ENCODE results near the gene ROR2.

ROR2 gene

DNA sequence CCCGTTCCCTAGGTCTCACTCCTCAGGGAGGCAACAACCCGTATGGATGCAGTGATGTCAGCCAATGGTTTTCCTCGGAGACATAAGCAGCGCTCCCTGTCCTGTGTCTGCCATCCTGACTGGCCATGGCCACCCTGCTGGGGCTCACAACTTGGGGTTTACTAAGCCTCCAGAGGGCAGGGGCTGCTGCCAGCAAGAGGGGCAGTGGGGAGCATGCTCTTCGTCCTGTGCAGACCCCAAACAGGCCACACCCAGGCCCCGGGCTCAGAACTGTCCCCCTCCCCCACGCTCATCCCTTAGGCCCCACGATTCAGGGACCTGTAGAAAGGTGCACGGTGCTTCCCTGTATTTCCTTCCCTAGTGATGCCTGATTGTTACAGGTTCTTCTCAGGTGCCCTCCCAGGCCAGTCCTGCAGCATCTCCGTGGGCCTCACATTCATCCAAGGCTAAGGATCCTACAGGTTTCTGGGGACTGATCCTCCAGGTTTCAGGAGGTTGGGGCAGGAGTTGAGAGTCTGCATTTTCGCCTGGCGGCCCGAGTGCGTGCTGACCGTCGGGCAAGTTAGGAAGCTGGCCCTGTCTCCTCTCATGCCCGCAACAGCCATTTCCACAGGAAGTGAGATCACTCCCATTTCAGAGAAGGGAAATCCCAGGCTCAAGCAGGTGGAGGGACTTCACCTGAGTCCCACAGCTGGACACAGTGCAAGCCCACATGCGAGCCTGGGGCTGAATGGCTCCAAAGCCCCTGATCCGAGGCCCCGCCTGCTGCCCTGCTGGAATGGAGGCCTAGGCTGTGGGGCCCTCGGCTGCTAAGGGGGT lies 217.6 kb downstream of the ROR2 start:
- no peak for DNase-seq

DNA sequence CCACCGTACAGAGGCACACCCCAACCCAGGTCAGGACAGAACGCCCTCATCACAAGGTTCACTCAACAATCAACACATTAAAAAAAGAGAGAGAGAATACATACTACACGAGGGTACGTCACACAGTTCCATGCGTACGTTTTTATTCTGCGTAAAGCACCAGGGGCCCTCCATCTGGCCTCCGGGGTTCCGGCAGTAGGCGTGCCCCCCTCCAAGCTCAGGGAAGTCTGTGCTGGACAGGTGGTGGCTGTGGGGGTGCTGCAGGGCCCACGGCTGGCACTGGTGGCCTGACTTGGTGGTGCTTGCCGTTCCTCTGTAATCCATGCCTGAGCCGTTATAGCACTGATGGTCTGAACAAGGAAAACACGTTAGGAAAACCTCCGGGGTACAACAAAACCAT lies 219.2 kb downstream of the ROR2 start:
- no peak for DNase-seq

DNA sequence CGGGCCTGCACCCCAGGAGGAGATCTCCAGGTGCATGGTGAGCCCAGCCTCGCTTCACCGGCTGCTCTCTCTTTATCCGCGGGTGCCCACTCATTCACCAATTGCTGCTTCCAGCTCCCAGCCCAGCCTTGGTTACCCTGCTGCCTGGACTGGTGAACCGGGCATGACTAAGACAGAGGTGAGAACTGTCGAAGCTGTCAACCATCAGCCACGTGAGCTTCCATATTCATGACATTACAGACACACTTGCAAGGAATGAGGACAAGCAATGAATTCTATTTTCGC lies 220.5 kb downstream of the ROR2 start:
- no peak for DNase-seq

DNA sequence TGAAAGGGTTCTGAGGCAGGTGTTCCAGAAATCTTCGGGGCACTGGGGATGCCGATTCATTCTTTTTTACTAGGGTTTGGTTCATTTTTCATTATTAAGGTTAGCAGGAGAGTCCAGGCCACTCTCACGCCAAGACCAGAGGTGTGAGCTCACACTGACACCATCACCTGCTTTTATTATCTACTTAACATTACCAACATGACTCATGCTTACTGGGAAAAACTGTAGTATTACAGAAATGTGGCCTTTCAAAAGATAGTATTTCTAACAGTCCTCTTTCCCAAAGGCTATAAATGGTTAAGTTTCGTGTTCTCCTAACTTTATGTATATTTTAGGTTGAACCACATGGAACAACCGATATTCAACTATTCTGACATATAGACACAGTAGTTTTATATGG lies 222.1 kb downstream of the ROR2 start:
- no peak for DNase-seq

DNA sequence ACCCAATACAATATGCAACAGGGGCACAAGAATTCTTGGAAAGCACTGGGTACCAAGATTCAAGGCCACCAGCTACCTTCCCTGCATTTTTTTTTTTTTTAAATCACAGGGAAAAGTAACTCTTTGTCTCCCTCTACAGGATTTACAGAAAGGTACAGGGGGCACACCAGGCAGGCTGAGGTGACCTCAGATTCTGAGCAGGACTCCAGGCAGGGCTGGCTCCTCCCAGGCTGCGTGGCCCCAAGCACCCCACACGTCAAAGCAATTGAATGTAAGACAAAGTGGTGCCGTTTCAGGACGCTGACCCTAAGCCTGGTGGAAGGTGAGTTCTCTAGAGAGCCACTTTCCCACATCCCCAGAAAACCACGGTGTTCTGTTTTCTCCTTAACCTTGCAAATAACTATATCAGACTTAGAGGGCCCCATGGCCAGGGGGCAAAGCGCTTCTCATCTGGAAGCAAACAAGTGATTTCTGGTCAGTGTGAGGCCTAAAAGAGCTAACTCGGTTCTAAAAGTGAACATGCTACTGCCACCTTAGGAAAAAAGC lies 222.6 kb downstream of the ROR2 start:
- peak; percentile 60 for DNase-seq

DNA sequence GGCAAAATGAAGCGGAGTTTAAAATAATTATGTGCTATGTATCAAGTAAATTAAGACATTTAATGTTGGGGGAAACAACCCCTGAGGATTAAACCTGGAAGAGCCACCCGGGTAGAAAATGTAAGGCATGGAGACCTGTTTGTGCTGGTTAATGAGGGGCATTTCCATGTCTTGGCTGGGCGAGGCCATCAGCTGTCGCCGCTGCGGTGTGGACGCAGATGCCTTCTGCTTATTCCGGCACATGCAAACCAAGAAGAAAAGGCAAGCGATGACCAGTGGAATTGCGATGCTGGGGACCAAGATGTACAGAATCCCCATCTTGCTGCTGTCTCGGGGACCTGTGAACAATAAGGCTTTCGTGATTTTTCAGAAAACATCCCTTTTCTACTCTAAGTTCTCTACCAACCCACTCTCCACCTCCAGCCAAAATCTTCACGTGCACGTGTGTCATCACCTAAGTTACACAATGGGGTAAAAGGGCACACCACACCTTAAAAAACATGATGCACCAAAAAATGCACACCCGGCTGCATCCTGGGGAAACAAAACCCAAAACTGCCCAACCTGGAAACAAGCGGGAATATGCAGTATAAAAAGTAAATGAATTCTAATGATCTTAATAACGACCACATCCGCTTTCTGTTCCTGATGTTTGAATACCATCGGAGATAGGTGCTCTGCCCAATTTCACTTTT lies 223.5 kb downstream of the ROR2 start:
- no peak for DNase-seq

DNA sequence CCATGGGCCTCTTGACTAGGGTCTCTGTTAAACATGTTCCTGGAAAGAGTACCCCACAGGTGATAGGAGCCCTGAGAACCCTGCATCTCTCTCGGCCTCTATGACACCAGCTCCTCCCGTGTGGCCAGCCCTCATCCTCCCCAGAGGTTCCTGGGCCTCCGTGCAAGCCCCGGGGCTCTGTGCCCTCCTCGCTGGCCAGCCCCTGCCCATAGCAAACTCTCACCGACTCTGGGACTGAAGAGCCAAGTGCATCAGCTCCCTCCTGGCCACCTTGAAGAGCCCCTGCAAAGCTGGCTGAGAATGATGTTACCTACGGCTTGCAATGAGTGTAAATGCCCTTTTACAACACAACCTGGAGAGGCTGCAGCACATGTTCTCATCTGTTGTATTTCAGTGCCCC lies 224.4 kb downstream of the ROR2 start:
- DNase-seq, result no peak

DNA sequence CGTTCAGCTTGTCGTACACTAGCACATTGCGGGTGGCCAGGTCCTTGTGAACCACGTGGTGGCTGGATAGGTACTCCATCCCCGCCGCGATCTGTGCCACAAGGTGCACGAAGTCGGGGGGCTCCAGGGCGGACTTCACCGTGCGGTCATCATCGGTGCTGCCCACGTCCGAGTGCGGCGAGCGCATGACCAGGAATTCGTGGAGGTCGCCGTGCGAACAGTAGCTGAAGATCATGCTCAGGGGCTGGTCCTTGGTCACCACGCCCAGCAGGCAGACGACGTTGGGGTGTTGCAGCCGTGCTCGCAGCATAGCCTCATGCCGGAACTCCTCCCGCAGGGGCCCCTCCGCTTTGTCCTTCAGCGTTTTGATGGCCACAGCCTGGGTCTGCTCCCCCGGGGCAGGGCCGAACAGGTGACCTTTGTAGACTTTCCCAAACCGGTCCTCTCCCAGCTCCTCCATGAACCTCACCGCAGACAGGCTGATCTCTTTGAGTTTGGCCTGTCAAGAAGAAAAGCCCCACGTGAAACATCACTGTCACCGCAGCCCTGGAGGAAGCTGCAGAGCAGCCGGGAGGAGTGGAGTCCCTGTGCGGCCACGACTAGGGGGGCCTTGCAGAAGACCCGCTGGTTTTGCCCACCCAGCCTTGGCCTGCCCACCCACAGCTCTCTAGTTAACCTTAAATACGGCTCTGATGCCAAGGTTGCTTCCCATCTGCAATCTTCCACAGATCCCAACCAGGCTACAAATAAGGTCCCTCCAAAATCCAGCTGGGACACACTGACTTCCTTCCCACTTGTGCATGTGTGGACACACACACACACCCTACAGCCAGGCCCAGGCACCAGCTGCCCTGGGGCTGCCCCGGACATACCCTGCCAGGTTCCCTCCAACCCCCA lies 225.2 kb downstream of the ROR2 start:
- no peak for DNase-seq

DNA sequence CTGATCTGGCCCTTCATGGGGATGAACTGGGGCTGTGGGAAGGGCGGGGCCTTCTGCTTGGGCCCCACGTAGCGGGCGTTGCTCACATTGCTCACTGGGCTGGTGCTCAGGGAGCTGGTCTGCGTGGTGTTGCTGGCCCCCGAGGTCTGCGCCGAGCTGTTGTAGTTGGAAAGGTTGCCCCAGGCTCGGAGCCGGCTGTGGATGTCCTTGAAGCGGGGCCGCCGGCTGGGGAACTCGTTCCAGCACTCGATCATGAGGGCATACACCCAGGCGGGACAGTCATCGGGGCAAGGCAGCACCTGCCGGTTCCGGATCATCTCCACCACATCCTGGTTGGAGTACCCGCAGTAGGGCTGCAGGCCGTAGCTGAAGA lies 226.0 kb downstream of the ROR2 start:
- no peak for DNase-seq

DNA sequence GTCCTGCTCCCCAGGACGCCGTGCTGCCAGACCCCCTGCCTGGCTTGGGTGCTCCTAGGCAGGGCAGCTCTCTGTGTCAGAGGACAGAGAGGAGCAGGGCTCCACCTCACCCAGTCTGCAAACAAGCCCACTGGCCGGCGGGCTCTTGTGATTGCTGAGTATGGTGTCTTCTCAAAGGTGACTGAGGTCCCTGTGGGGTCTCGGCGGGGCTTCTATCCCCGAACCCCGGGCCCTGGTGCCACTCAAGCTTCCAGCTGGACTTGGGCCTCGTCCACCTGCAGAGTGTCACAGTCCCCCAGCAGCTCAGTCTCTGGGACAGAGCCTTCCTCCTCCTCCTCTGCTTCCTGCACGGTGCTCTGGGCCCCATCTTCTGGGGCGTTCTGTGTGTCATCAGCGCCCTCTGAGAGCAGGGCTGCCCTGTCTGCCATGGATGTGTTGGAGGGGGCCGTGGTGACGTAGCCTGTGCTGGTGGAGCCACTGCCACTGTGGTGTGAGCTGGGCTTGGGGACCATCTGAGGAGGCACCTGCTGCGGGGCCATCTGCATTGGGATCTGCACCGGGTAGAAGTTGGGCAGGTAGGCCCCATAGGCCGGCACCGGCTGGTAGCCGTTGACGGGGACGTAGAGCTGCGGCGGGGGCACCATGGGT lies 226.5 kb downstream of the ROR2 start:
- no peak for DNase-seq

DNA sequence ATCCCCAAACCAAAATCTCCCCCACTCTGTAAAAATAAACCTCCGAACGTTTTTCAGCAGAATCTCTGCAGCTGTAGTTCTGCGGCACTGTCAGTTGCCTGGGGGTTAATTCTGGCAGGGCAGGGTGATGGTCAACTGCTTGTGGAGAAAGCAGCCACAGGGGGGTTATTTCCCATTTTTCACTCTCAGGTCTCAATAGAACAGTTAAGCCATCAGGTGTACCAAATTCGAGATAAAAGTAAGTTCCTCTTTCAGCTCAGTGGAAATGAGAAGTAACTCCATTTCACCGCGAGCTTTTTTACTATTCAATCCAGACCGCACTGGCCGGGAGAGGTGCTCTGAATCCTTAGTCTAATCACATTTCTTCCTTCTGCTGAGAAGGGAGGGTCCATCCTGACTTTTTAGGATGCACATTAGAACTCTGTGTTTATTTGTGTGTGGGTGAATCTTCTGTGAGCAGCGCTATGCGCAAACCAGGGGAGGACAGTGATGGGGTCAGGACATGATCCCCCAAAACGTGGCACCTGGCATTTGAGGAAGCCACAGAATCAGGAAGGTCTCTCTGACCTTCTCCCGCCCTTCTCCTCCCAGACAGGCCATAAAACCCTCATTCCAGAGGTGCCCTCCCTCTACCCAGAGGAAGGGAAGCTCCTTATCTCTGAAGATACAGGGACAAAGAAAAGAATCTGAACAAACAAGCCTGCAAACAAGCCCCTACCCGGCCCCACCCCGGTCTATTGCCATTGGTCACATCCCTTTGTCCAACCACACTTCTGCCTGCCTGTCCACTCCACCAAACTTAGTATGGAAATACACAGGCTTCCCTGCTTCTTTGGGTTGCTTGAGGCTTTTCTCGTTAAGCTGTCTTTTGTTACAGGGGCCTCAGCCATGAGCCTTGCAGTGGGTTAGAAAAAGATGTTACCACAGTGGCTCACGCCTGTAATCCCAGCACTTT lies 229.0 kb downstream of the ROR2 start:
- no peak for DNase-seq

DNA sequence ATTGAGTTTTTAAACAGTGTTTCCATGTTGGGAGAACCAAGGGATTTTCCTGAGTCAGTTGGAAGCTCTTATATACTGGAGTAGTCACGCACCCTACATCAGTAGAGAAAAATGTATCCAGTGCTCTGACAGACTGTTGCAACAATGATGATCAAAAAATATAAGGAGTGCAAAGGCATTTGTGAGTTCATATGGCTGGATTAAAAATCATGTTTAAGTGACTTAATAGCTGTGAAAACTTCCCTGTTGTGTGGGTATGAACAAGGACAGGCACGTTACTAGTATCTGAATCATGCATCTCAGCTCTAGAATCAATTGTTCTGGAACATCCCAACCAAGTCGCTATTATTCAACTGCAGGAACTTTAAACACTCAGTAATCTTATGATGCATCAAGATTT lies 229.7 kb downstream of the ROR2 start:
- no peak for DNase-seq

DNA sequence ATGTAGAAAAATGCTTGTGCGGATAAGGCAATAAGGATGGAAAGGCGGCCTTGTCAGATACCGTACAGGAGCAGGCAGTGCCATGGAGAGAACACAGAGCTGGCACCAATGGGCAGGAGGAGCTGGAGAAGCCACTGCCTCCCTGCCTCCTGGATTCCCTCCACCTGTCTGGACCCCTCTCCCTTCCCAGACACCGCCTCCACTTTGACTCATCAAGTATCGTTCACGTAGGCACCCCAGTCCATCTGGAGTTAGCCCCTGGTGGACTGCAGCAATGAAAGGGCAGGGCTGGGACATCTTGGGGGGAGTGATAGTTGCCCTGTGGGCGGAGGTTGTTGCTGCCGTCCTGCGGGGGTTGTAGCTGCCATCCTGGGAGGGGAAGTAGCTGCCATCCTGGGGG lies 232.0 kb downstream of the ROR2 start:
- no peak for DNase-seq

DNA sequence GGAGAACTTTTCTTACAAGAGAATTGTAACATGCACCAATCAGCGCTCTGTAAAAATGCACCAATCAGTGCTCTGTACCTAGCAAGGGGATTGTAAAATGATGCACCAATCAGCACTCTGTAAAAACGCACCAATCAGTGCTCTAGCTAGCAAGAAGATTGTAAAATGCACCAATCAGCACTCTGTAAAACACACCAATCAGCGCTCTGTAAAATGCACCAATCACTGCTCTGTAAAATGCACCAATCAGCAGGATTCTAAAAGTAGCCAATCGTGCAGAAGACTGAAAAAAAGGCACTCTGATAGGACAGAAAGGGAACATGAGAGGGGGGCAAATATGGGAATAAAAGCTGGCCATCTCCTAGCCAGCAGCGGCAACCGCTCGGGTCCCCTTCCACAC lies 233.2 kb downstream of the ROR2 start:
- DNase-seq, result no peak

DNA sequence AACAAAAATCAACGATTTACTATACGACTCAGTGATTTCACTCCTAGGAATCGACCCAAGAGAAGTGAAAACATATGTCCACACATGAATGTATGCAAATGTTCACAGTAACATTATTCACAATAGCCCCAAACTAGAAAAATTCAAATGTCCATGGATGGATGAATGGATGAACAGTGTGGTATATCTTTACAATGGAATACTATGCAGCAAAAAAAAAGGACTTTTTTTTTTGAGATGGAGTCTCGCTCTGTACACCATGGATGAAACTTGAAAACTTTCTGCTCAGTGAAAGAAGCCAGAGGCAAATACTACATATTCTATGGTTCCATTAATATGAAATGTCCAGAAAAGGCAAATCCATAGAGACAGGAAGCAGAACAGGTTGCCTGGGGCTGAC lies 233.8 kb downstream of the ROR2 start:
- no peak for DNase-seq

DNA sequence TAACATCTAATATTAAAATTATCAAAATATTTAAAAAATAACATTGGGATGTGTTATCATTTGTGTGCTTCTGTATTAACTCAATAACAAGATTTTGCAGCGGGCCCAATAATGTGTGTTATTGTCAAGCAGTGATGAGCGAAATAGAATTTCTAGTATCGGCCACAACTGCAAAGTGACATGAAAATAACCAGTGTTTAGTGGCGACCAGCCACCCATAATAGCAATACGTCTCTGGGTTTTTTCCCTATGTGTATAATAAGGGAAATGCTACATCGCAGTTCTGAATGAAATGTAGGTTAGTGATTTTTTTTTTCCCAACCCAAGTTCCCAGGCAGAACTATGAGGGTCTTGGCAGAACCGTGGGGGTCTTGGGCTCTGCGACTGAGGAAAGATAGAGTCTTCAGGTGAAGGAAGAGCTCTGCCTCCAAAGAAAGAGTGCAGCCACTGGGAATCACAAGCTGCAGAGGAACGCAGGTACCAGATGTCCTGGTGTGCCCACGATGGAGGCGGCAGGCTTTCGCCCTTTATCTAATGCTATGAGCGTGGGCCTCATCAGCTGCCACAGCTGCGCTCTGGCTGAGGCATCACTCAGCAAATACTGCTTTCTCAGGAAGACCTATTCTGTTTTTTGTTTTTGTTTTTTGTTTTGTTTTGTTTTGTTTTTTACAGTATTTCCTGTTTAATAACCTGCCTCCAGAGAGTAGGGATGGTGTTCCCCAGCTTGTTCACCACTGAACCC lies 235.0 kb downstream of the ROR2 start:
- DNase-seq, result no peak

DNA sequence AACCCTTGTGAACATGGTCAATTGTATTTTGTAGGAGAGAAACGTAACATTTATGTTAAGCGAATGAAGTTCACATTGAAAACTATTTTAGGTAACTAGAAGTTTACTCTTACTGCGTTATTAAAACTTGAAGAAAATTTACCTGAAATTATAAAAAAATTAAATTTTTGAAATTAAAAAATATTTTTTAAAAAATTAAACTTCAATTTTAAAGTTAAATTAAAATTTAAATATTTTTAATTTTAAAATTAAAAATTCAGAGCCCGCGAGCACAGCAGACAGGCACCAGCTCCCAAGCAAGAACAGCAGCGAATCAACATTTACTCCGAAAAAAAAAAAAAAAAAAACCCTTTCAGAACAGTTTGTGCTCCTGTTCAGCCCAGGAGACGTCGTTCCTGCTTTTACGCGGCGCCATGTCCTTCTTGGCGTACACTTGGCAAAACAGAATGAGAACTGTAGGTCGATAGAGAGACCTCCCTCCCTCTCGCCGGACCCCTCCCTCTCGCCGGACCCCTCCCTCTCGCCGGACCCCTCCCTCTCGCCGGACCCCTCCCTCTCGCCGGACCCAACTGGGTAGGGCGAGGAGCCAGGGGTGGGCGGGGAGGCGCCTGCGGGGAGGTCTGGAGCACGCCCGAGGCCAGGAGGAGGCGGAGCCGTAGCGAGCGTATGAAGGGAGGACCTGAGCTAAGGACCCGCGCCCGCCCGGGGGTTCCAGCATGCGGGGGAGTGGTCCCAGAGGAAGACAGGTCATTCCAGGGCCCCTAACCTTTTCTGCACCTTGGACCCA lies 235.8 kb downstream of the ROR2 start:
- peak; percentile 40 for DNase-seq

DNA sequence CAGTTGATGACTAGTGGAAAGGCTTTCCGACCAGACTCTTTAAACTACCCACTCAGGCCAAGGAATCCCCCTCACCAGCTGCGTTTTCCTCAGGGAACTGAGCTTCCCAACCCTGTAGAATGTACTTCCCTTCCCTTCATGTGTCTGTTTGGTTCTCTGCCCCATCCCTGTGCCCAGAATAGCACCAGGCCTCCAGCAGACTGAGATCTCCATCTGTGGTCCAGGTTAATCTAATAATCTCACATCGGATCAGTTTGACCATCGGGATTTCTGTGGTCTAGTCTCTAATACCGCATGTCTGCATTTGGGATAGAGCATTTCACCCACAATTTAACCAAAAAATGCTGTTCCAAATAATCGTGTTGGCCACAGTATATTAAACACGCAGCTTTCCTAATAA lies 237.2 kb downstream of the ROR2 start:
- no peak for DNase-seq

DNA sequence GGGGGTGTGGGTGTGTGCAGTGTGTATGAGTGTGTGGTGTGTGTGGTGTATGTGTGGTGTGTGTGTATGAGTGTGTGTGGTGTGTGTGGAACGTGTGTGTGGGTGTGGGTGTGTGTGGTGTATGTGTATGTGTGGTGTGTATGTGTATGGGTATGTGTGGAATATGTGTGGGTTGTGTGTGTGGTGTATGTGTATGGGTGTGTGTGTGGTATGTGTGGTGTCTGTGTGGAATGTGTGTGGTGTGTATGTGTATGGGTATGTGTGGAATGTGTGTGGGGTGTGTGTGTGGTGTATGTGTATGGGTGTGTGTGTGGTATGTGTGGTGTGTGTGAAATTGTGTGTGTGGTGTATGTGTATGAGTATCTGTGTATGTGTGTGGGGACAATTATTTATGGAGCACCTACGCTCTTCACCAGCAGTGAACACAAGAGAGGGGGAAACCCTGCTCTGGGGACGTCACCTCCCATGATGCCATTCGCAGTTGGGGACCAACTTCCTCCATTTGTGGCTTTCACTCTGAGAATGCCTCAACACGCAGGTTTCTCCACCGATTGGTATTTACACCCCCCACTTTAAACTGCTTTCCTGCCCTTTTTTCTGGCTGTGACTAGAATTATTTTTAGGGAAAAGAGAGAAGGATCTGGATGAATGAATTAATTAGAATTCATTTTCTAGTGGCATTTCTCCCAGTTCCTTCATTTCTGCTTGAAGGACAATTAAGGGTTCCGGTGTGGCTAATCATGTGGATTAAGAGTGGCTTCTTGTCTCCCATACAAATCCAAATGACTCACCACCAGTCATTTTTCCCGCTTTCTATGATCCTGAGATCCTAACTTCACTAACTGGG lies 238.1 kb downstream of the ROR2 start:
- DNase-seq, result no peak

Measured in kidney glomerular epithelial cell (primary cell).